GM21367 (cell line): ENCODE measurements around the gene VIT.

Experiments
- ATAC-seq: cut with Tn5 transposase; IDR thresholded peaks from one replicate; pipeline ENCODE4 v1.9.1; 2021; ENCODE audit not compliant: unreplicated experiment

VIT gene

DNA sequence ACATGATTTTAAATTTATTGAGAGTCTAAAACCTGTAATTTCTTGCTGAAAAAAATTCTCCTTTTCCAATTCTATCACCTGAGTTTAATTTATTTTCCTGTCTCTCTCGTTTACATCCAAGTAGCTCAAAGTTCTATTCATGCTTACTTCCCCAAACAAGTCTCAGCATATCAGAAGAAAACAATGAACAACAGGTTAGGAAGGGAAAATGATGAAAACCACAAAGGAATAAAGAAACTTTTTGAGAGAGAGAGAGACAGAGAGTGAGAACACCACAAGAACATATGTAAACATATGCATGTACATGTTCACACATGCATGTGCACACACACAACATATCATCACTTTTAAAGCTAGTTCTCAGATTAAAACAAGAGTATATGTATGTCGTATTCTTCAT is 157.7 kb downstream of the VIT start:
- no peak for ATAC-seq

DNA sequence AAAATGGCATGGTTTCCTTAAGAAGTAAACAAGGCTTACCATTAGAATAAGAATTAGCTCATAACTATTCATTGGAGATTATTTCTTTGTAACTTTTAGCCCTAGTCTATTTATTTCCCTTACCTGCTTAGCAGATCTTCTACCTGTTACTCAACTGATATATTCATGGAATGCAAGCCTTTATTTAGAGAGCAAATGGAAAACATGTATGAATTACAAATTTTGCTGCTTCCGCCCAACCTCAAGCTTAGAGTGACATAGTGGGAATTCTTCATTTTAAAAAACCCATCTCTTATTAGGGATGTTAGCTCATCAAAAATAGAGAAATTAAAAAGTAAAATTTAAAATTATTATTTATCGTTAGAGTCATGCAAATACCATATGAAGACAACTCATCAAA is 158.9 kb downstream of the VIT start:
- ATAC-seq: no peak

DNA sequence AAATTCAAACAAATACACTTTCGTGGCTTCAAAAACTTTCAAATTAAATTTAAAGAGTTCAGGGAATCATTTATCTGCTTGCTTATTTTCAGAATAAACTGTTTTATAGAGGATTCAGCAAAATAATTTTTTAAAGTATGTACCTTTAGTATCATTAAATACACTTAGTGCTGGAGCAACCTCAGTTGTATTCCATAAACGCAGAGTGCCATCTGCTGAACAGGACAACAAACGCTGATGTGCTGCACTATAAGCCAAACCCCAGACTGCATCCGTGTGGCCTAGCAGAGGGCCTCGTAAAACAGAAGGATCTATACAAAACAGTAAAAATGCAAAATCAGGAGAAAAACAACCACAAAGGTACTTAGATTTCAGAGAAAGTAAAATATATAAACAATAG is 161.2 kb downstream of the VIT start:
- no peak for ATAC-seq

GRCh38 chr2:36858551-36859365 is 162.3 kb downstream of the VIT start:
- ATAC-seq: peak; percentile 57

DNA sequence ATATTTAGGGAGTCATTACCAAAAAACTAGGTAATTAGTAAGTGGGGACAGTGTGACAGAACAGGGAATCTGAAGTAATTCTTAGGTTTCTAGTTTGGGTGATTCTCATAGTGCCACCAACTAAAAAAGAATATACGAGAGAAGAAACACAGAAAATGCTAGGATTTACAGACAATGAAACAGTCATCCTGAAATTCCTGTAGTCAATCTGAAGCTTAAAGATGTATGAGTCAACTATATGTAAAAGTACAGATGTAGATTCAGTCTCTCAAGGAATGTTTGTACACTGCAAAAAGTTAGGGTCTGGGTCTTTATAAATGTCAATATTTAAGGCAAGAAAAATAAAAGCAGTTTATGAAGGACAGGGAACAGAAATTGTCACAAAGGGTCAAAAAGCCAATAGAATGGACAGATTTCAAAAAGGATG is 162.9 kb downstream of the VIT start:
- ATAC-seq: no peak

GRCh38 chr2:36861896-36862295 is 165.4 kb downstream of the VIT start:
- no peak for ATAC-seq
